Activated CD4-positive, alpha-beta T cell treated with anti-CD3 and anti-CD28 coated beads, Interleukin-2, Interleukin-6, amounts not matched to agents 100 ng/mL and 50 ng/mL, durations not matched to agents 16 hours and 8 hours (primary cell): ENCODE data around the gene TMEM97.

Source experiments
- DNase-seq: peaks from one replicate; pipeline ENCODE4 v3.0.0-alpha.2; 2020

TMEM97 gene

GRCh38 chr17:28317099-28317965 is 1.7 kb upstream of the TMEM97 start:
- no peak for DNase-seq

- no peak for DNase-seq
Observed at GRCh38 chr17:28317966-28318758, 838 bp upstream of the TMEM97 start.

GRCh38 chr17:28319598-28319935 is 567 bp downstream of the TMEM97 start:
- no peak for DNase-seq

GRCh38 chr17:28320215-28321061 is 1.4 kb downstream of the TMEM97 start:
- DNase-seq: no peak

GRCh38 chr17:28324267-28324745 is 5.3 kb downstream of the TMEM97 start:
- no peak for DNase-seq

GRCh38 chr17:28324781-28325180 is 5.8 kb downstream of the TMEM97 start:
- no peak for DNase-seq

GRCh38 chr17:28325211-28325610 is 6.2 kb downstream of the TMEM97 start:
- DNase-seq: no peak

- no peak for DNase-seq
Observed at GRCh38 chr17:28326114-28326513, 7.1 kb downstream of the TMEM97 start.

- DNase-seq: peak; percentile 87
Observed at GRCh38 chr17:28327031-28327607, 8.1 kb downstream of the TMEM97 start.

- no peak for DNase-seq
Observed at GRCh38 chr17:28327709-28328108, 8.7 kb downstream of the TMEM97 start.

GRCh38 chr17:28328325-28328724 is 9.3 kb downstream of the TMEM97 start:
- no peak for DNase-seq

GRCh38 chr17:28330671-28331070 is 11.7 kb downstream of the TMEM97 start:
- DNase-seq: no peak

GRCh38 chr17:28331891-28332420 is 13.0 kb downstream of the TMEM97 start:
- no peak for DNase-seq

GRCh38 chr17:28333083-28333746 is 14.2 kb downstream of the TMEM97 start:
- no peak for DNase-seq

- DNase-seq: no peak
Observed at GRCh38 chr17:28334171-28334570, 15.2 kb downstream of the TMEM97 start.

GRCh38 chr17:28334666-28335200 is 15.7 kb downstream of the TMEM97 start:
- DNase-seq: no peak

GRCh38 chr17:28335201-28335958 is 16.4 kb downstream of the TMEM97 start, which contains the start of the genes IFT20 and TNFAIP1:
IFT20 (minus strand) TSS chr17:28335472; CDS start chr17:28331985, 3,487 bp downstream.
TNFAIP1 (plus strand) TSS chr17:28335761; CDS start chr17:28339522, 3,761 bp downstream.
- DNase-seq: peak; percentile 99

GRCh38 chr17:28335959-28336871 is 17.2 kb downstream of the TMEM97 start:
- no peak for DNase-seq

- no peak for DNase-seq
Observed at GRCh38 chr17:28338056-28338768, 19.2 kb downstream of the TMEM97 start.
